A549 (cell line): Measurements from ENCODE around the gene C1GALT1C1.

Experiments
- BHLHE40 ChIP-seq: IDR thresholded peaks from 2 replicates; pipeline ENCODE4 v1.6.1; 2012; ENCODE audit warnings: low read depth, low read length, inconsistent platforms
- POLR2A ChIP-seq: IDR thresholded peaks from 2 replicates; pipeline ENCODE4 v1.6.1; 2012; ENCODE audit warnings: mild to moderate bottlenecking, low read length
- TF ChIP-seq, protein P1 (sequence below): fragments of >200 bp; sonication (Bioruptor Twin); formaldehyde crosslinking; IDR thresholded peaks from 3 replicates; pipeline ENCODE4 v1.5.1; 2016

DNA sequence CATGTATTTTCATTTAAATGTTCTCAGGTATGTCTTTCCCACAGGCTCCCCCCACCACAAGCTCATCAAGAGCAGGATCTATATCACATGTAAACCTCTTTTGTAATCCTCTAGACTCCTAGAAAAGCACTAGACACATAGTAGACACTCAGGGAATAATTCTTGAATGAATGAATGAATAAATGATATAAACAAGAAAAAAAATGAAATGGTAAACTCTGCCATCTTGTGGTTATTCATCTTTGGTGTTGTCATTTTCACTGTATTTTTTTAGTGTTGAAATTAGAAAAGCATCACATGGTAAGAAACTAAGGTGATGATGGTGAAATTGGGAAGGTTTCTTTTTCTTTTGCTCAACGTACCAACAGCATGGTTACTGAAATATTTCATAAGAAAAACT, 34.2 kb upstream of the C1GALT1C1 start:
- no peak for TF ChIP-seq POLR2A
- no peak for TF ChIP-seq BHLHE40
- TF ChIP-seq, protein P1, sequence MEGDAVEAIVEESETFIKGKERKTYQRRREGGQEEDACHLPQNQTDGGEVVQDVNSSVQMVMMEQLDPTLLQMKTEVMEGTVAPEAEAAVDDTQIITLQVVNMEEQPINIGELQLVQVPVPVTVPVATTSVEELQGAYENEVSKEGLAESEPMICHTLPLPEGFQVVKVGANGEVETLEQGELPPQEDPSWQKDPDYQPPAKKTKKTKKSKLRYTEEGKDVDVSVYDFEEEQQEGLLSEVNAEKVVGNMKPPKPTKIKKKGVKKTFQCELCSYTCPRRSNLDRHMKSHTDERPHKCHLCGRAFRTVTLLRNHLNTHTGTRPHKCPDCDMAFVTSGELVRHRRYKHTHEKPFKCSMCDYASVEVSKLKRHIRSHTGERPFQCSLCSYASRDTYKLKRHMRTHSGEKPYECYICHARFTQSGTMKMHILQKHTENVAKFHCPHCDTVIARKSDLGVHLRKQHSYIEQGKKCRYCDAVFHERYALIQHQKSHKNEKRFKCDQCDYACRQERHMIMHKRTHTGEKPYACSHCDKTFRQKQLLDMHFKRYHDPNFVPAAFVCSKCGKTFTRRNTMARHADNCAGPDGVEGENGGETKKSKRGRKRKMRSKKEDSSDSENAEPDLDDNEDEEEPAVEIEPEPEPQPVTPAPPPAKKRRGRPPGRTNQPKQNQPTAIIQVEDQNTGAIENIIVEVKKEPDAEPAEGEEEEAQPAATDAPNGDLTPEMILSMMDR = peak; percentile 55
